Measurements from ENCODE around the gene CCDC154.

DNA sequence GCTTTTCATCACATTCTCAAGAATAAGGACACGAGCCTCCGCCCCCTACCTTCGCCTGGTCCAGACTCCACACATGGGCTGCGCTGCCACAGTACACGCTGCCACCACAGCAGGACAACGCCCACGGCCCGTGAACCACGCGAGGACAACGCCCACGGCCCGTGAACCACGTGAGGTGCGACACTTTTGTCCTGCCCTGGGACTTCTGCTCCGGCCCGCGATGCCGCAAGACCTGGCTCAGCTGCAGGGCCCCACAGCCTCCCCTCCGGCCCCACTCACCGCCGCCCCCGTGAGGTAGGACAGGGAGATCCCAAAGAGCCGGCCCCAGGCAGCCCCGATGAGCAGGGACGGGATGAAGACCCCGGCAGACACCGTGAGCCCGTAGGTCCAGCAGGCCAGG, 5.9 kb upstream of the CCDC154 start:
- TF ChIP-seq CTCF (IDR thresholded peaks at IDR 0.05) (no peak), POLR2A (IDR thresholded peaks at IDR 0.05) (no peak)
